Progenitor cell of endocrine pancreas (in vitro differentiated cells): ENCODE data around the gene MAST2. TPM values are rescaled to one million over a fixed set of nuclear protein-coding genes. Genes with fewer than 3 reads are reported as not detected.

Source experiments
- DNase-seq: peaks from one replicate; pipeline ENCODE4 v3.0.0; 2021; ENCODE audit warnings: low spot score; ENCODE audit not compliant: unreplicated experiment
- H3K27ac Mint-ChIP-seq: 2 replicates; pipeline ENCODE4 v1.8.0; 2021; ENCODE audit warnings: mild to moderate bottlenecking, moderate library complexity, mixed read lengths
- H3K27me3 Mint-ChIP-seq: 2 replicates; pipeline ENCODE4 v1.8.0; 2021; ENCODE audit warnings: mixed read lengths
- H3K36me3 Mint-ChIP-seq: 2 replicates; pipeline ENCODE4 v1.8.0; 2022; ENCODE audit warnings: mixed read lengths; ENCODE audit not compliant: insufficient read depth
- H3K4me1 Mint-ChIP-seq: 2 replicates; pipeline ENCODE4 v1.8.0; 2021; ENCODE audit warnings: low read depth, mixed read lengths
- H3K4me3 Mint-ChIP-seq: 2 replicates; pipeline ENCODE4 v1.8.0; 2021; ENCODE audit warnings: low read depth, mild to moderate bottlenecking, moderate library complexity, mixed read lengths
- H3K9me3 Mint-ChIP-seq: 2 replicates; pipeline ENCODE4 v1.8.0; 2021; ENCODE audit warnings: low read depth, mixed read lengths
- total RNA-seq: library from RNA; stranded (reverse); gene quantifications from 2 replicates; pipeline ENCODE4 v1.2.1, GENCODE V29; 2021
- TF ChIP-seq, protein P1 (sequence below): fragments of 200-600 bp; sonication (generic); IDR thresholded peaks from one replicate; pipeline ENCODE4 v1.5.0; 2021; ENCODE audit warnings: antibody characterized with exemption, mild to moderate bottlenecking; ENCODE audit not compliant: unreplicated experiment

Gene MAST2
- total RNA-seq, 1 donor from 2014 or later = 47.8 TPM

- no peaks in the 10 kb centered on the region for H3K27me3 Mint-ChIP-seq
- H3K27ac Mint-ChIP-seq = no peak overlapping the region
- no peak overlapping the region for H3K4me3 Mint-ChIP-seq
- DNase-seq = no peak
- H3K36me3 Mint-ChIP-seq = peaks cover 4% of the 10 kb centered on the region
- TF ChIP-seq, protein P1, sequence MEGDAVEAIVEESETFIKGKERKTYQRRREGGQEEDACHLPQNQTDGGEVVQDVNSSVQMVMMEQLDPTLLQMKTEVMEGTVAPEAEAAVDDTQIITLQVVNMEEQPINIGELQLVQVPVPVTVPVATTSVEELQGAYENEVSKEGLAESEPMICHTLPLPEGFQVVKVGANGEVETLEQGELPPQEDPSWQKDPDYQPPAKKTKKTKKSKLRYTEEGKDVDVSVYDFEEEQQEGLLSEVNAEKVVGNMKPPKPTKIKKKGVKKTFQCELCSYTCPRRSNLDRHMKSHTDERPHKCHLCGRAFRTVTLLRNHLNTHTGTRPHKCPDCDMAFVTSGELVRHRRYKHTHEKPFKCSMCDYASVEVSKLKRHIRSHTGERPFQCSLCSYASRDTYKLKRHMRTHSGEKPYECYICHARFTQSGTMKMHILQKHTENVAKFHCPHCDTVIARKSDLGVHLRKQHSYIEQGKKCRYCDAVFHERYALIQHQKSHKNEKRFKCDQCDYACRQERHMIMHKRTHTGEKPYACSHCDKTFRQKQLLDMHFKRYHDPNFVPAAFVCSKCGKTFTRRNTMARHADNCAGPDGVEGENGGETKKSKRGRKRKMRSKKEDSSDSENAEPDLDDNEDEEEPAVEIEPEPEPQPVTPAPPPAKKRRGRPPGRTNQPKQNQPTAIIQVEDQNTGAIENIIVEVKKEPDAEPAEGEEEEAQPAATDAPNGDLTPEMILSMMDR = no peak
- peaks cover 3% of the 10 kb centered on the region for H3K4me1 Mint-ChIP-seq
- no peaks in the 10 kb centered on the region for H3K9me3 Mint-ChIP-seq
These were observed 178.9 kb downstream of the MAST2 start for GRCh38 chr1:45982359-45982758.

DNA sequence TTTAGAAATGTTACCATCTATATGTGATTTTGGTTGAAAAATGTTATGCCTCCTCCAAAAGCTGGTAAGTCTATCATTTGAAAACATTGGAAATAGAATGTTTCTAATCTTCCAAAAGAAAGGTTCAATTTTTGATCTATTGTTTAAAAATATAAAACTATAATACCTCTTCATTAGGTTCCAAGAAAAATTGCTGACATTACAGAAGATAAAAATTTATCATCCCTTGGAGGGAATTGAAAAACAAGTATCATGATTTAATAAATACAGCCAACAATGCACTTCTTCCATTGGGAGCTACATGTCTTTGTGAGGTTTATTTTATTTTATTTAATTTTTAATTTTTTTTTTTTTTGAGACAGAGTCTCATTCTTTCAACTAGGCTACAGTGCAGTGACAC lies 180.6 kb downstream of the MAST2 start:
- Mint-ChIP-seq H3K36me3 (peaks cover 4% of the 10 kb centered on the region), H3K4me1 (peaks cover 2% of the 10 kb centered on the region), H3K27ac (no peak overlapping the region), H3K27me3 (no peaks in the 10 kb centered on the region), H3K4me3 (no peak overlapping the region), H3K9me3 (no peaks in the 10 kb centered on the region)
- TF ChIP-seq, protein P1 = no peak
- DNase-seq = no peak

GRCh38 chr1:45987204-45987603 lies 183.8 kb downstream of the MAST2 start:
- no peak for DNase-seq
- no peak overlapping the region for H3K27ac Mint-ChIP-seq
- H3K9me3 Mint-ChIP-seq = peaks cover 17% of the 10 kb centered on the region
- H3K4me3 Mint-ChIP-seq = no peak overlapping the region
- TF ChIP-seq, protein P1 = no peak
- no peaks in the 10 kb centered on the region for H3K27me3 Mint-ChIP-seq
- no peaks in the 10 kb centered on the region for H3K4me1 Mint-ChIP-seq
- H3K36me3 Mint-ChIP-seq = peaks cover 22% of the 10 kb centered on the region

- no peak overlapping the region for H3K27ac Mint-ChIP-seq
These were observed 185.8 kb downstream of the MAST2 start for GRCh38 chr1:45989249-45989648.

DNA sequence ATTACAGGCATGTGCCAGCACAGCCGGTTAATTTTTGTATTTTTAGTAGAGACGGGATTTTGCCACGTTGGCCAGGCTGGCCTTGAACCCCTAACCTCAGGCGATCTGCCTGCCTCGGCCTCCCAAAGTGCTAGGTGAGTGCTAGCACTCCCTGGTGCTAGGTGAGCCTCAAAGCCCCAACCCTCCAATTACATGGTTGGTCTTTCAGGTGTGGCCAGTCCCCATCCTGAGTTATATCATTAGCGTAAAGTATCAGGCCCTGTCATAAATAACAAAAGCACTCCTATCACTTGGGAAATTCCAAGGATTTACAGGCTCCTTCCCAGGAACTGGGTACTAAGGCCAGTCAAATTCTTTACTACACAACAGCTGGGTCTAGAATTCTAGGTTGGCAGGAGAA lies 191.0 kb downstream of the MAST2 start:
- TF ChIP-seq, protein P1 = no peak
- no peak for DNase-seq
- Mint-ChIP-seq H3K4me3 (no peak overlapping the region), H3K36me3 (peaks cover 19% of the 10 kb centered on the region), H3K9me3 (peaks cover 16% of the 10 kb centered on the region), H3K27me3 (no peaks in the 10 kb centered on the region), H3K4me1 (peaks cover 20% of the 10 kb centered on the region), H3K27ac (no peak overlapping the region)

More at GRCh38 chr1:45989249-45989648, 185.8 kb downstream of the MAST2 start:
- Mint-ChIP-seq H3K4me3 (no peak overlapping the region), H3K27me3 (no peaks in the 10 kb centered on the region), H3K9me3 (peaks cover 17% of the 10 kb centered on the region), H3K4me1 (no peaks in the 10 kb centered on the region), H3K36me3 (peaks cover 24% of the 10 kb centered on the region)
- TF ChIP-seq, protein P1 = no peak
- no peak for DNase-seq
